Sigmoid colon (tissue), 4 donors: ENCODE data around the gene PIWIL4.

Experiments
- CTCF ChIP-seq, 4 experiments: fragments of 450-650 bp in 3 of 4; fragments of 200-600 bp in 1 of 4; IDR thresholded peaks; one replicate each; pipeline ENCODE4 v1.5.1; 2016 to 2019; ENCODE audit warnings: antibody characterized with exemption in 4 of 4, mild to moderate bottlenecking in 3 of 4, moderate library complexity in 2 of 4
- POLR2AphosphoS5 ChIP-seq, 4 donors: sonication (generic); formaldehyde crosslinking; IDR thresholded peaks; one replicate each; pipeline ENCODE4 v1.6.1; 2017; ENCODE audit warnings: antibody characterized with exemption in 4 of 4

DNA sequence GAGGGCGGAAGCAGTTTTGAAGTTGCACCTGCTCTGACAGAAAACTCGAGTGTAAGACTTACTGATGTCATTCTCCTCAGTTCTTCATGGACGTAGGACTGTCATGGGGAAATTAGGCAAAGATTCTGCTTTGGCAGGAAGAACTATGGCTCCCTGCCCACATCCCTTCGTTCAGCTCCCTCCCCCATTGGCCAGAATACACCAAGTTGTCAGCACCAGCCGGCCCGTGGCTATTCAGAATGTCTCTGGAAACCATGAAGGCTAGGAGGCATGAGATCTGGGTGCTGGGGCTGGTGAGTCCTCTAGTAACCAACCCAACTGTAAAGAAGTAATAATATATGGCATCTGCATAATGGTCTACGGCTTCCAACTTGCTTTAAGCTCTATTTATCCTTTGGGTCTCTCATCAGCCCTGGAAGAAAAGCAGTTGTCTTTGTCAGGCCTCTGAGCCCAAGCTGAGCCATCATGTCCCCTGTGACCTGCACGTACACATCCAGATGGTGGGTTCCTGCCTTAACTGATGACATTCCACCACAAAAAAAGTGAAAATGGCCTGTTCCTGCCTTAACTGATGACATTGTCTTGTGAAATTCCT is 74.1 kb downstream of the PIWIL4 start:
- no peak for TF ChIP-seq CTCF (IDR thresholded peaks at IDR 0.05)
- TF ChIP-seq POLR2AphosphoS5 (IDR thresholded peaks at IDR 0.05): no peak
